Stimulated activated CD8-positive, alpha-beta memory T cell treated with anti-CD3 and anti-CD28 coated beads, Interleukin-15, amount 100 ng/mL, for 48 hours (primary cell): ENCODE data around the gene TSGA10IP.

Experiments
- DNase-seq, 2 donors: peaks; one replicate each; pipeline ENCODE4 v3.0.0-alpha.2; 2020; ENCODE audit warnings: low read depth in 2 of 2

TSGA10IP gene

DNA sequence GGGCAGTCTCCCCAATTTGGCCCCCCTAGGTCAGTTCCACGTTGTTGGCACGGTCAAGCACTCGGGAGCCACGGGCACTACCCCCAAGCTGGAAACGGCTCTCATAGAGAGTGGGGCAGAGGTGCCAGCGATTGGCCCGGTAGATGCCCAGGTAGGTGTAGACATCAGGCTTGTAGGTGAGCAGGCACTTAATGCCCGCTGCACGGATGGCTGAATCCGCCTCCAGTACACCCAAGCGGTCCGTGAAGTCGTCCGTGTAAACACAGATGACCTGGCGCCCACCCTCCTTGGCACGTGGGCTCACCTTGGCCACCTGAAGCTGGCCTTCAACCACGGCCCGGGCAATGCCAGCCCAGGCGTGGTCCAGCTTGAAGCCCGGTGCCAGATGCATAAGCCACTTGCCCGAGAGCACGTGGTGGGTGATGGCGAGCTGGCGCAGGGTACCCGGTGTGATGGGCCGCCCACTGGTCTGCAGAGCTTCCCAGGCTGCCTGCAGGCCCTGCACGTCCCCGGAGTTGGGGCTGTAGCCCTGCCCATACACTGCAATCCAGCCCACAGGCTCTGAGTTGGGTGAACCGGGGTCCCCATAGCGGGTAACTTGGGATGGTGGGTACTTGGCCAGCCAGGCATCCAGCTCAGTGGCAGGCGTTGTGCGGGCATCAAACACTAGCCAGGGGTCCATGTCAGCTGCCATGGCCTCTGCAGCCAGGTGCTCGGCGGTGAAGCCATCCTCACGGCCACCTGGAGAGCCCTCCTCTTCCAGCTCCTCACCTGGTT is 27.7 kb upstream of the TSGA10IP start:
- no peak for DNase-seq

DNA sequence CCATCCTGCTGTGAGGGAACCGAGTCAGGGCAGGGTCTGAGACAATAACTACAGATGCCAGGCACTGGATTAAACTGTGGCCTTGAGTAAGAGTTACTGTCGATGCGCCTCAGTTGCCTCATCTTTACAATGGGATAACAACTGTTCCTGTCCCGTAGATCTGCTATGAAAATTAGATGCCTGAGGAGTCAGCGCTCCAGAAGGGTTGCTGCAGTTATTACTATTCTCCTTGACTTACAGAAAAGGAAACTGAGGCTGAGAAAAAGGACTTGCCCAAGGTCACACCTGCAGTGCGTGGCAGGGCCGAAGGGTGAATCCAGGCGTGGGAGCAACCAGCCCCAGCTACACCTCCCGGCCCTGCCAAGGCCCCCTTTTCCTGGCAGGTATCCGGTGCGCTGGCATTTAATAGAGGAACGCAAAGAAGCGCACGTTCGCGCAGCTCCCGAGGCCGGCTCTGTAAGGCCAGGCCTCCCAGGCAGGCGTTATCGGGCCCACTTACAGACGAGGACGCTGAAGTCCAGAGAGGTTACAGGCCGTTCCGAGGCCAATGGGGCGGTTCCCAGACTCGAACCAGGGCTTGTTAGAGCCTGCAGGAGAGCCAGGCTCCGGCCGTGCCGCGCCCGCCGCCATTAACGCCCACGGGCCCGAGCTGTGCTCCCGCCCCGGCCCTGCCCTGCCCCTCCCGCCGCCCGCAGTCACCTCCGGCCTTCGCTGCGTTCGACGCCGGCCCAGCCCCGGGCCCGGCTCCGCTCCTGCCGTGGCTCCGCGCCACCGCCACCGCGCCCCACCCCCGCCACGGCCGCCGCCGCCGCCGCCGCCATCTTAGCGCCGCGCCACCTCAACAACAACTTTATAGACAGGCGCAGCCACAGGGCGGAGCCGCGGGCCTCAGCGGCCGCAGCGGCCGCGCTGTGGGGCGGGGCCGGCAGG is 26.8 kb upstream of the TSGA10IP start, which contains the start of gene C11orf68:
Gene C11orf68 (minus strand): TSS at position 852 of the 930 bp plus-strand sequence. CDS start 31 bp downstream, at position 821.
- DNase-seq: no peak

DNA sequence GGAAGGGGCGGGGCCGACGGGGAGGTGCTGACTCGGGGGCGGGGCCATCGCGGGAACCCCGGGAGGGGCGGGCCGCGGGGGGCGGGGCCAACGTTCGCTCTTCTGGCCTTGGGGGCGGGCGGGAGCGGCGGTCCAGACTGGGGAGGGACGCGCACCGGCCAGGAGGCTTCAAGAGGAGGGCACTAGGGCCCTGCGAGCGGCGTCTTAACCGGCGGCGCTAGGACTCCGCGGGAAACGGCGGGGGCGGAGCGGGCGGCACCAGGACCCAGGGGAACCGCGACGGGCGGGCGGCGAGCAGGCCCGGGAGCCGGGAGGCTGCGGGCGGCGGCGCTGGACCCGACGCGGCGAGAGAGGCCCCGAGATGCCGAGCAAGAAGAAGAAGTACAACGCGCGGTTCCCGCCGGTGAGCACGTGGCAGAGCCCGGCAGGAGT is 26.1 kb upstream of the TSGA10IP start, which contains the start of gene DRAP1:
Gene DRAP1 (plus strand): TSS at position 286 of the 432 bp plus-strand sequence. CDS start 76 bp downstream, at position 362.
- peak; percentile 97 to 99 for DNase-seq

DNA sequence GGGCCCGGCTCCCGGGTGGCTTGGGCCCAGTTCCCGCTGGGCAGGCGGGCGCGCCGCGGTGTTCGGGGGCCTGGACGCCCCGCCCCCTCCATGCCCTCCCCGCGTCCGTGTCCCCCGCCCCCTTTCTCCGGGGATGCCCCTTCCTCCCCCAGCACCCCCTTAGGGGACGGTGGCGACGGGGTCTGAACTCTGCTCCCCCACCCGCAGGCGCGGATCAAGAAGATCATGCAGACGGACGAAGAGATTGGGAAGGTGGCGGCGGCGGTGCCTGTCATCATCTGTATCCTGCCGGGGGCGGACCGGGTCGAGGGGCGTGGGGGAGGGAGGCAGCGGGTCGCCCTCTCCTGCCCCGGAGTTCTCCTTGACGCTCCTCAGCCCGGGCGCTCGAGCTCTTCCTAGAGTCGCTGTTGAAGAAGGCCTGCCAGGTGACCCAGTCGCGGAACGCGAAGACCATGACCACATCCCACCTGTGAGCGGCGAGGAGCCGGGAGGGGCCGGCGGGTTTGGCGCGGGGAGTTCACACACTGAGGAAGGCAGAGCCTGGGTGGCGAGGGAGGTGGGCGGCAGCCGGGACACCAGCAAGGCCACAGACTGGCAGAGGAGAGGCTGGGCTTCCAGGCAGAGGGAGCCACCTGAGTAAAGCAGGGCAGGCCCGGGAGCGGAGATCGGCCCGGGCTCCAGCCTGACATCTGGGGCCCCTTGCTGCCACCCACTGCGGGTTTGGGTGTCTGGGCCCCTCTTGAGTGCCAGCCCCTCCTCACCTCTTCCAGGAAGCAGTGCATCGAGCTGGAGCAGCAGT is 25.5 kb upstream of the TSGA10IP start:
- DNase-seq: peak; percentile 35 to 42

DNA sequence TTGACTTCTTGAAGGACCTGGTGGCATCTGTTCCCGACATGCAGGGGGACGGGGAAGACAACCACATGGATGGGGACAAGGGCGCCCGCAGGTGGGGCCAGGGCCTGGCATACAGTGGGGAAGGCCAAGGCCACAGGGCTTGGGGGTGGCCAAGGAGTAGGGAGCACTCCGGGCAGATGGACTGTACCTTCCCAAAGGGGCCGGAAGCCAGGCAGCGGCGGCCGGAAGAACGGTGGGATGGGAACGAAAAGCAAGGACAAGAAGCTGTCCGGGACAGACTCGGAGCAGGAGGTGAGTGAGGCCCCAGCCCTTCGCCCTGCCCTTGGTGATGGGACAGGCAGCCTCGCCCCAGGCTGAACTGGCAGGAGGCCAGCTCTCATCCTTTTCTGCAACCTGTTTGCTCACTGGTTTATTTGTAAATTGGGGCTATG is 24.9 kb upstream of the TSGA10IP start:
- no peak for DNase-seq

DNA sequence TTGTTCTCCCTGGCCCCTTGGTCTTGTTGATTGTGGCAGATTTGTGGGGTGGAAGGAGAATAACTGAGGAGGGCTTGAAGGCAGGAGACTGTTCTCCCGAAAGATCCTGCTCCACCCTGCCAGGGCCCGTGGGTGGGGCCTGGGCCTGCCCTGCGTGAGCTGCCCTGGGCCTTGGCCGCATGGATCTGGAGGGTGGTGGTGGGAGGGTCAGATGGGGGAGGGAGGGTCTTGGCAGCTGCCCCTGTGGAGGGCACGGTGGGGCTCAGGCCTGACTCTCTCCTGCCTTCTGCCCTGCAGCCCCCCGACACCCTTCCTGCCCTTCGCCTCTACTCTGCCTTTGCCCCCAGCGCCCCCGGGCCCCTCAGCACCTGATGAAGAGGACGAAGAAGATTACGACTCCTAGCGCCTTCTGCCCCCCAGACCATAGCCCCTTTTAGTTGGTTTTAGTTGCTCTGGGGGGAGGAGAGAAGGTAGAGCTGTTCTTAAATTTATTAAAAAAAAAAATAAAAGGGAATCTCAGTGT is 24.2 kb upstream of the TSGA10IP start:
- no peak for DNase-seq

DNA sequence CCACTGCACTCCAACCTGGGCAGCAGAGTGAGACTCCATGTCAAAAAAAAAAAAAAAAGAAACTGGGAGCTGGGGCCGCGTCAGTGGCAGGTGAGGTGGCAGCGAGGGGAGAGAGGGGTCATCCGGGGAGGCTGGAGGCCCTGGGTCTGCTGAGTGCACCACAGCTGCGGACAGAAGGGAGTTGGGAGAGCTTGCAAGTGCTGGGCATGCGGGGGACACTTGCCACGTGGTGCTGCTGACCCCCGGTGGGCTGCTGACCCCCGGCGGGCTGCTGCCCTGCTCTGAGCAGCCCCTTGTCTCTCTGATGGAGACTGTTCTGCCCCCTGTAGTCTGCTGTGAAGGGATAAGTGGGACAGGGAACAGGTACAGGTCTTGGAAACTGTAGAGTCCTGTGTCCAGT is 23.4 kb upstream of the TSGA10IP start:
- DNase-seq: no peak

DNA sequence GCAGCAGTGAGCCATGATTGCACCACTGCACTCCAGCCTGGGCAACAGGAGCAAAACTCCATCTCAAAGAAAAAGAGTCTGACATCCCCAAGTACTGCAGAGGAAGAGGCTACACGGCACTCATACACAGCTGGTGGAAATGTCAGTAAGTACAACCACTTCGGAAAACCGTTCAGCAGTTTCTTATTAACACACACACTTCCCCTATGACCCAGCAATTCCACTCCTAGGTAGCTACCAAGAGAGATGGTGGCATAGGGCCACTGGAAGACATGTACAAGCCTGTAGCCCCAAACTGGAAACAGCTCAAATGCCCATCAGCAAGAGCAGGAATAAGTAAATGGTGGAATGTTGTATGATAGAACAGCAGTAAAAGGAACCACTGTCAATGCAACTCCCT is 22.7 kb upstream of the TSGA10IP start:
- no peak for DNase-seq

DNA sequence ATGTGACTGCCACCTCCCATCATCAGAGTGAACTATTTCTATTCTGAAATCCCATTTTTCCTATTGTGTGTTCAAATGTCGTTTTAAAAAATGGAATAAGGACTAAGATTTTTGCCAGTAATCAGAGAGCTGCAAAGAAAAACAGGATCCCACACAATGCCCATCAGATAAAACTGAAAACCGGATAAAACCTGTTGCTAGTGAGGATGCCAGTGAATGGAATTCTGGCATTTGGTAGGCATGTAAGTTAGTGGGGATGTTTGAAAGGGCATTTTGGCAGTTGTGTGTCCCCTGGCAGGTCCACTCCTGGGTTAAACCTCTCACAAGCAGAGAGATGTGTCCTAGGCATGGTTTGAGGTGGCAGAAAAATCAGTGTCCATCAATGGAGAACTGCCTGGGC is 19.9 kb upstream of the TSGA10IP start:
- DNase-seq: no peak

DNA sequence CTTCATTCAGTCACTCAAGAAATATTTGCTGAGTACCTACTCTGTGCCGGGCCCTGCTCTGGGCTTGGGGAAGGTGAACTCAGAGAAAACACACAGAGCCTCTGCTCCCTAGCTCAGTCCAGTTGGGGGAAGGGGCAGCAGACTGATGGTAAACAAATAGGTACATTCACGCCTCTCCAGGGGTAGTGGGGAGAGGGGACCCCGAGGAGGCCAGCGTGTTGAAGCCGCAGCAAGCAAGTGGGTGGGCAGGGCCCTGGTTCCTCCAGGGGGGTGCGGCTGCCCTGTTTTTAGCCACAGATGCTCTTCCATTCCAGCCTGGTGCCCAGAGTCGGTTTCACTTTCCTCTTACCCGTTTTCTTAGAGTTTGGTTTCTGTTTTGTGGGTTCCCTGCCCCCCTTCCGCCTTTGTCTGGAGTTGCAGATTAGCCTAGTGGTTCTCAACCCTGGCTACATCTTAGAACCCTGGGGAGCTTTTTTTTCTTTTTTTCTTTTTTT is 17.3 kb upstream of the TSGA10IP start:
- peak; percentile 59 for DNase-seq

DNA sequence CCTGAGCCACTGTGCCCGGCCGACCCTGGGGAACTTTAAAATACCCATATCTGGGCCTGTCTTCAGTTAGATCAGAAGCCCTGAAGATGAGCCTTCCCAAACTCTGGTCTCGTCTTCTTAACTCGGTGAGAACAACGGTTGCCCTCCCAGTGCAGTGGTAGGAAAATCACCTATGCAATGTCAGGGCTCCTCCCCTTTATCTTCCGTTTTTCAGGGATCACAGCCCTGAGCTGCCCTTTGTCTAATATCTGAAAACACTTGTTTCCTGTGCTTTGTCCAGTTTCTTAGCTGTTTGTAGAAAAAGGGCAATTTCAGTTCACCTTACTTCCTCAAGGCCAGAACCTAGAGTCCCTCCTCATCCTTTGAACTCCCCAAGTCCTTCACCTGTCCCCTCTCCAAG is 16.6 kb upstream of the TSGA10IP start:
- DNase-seq: no peak

DNA sequence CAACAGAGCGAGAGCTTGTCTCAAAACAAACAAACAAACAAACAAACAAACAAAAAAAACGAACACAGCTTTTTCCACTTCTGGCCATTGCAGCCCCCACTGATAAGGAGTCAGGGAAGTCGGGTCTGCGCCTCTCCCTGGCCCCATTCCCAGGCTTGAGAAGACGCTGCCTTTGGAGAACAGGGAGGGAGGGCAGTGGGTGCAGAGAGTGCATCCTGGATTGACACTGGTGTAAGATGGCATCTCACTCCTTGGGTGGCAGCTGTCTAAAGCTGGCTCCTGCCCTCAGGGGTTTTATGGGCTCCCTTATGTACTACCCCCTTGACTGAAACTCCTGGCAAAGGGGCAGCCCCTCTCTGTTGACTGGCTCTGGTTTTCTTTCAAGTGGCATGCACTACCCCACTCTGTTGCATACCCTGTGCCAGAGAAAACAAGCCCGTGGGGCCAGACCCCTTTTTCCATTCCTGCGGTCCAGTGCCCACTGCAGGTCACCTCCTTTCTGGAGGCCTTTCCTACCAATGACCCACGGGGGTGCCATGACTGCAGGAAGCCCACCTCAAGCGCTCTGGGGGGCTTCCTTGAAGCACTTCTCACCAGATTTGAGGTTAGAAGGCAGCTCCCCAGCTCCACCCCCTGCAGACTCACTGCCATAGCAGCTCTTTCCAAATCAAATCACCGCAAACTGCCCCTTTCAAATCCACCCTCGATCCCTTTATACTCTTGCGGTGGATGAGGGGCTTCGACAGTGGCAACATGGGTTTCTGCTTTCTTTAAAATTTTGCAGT is 13.3 kb upstream of the TSGA10IP start:
- no peak for DNase-seq

DNA sequence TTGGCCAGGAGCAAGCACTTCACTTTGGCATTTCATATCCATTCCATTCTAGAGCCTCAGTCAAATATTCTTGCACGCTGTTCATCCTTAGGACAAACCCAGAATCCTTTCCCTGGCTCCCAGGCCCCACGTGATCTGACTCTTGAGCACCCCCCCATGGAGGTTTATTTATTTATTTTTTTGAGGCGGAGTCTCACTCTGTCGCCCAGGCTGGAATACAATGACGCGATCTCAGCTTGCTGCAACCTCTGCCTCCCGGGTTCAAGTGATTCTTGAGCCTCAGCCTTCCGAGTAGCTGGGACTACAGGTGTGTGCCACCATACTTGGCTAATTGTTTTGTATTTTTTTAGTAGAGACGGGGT is 12.7 kb upstream of the TSGA10IP start:
- no peak for DNase-seq

DNA sequence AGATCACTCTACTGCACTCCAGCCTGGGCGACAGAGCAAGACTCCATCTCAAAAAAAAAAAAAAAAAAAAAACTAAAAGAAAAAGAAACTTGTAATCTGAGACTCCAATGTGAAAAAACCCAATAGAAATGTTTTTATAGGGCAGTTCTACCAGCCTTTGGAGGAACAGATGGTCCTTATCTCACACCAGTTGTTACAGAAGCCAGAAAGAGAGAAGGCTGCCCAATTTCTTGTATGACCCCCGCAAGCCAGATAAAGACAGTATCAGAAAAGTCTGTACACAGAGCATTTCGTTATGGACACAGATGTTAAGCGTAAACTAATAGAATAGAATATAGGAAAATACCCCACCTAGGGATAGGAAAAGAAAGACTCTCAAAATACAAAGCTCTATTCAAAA is 11.3 kb upstream of the TSGA10IP start:
- no peak for DNase-seq

DNA sequence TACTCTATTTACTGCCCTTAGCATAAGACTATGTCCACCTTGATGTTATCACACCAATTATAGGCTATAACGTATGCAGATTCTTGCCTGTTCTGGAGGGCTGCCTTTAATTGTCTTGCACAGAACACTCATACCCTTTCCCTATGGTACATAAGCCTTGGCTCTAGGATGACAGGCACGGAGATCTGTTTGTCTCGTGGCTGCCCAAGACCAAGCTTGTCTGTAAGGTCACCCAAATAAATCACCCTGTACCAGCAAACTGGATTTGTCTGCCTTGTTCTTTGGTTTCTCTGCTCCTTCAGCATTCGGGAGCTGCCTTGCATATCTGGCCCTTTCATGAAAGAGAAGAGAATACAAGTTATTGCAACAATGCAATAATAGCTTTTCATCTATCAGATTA is 7.5 kb upstream of the TSGA10IP start:
- DNase-seq: no peak

DNA sequence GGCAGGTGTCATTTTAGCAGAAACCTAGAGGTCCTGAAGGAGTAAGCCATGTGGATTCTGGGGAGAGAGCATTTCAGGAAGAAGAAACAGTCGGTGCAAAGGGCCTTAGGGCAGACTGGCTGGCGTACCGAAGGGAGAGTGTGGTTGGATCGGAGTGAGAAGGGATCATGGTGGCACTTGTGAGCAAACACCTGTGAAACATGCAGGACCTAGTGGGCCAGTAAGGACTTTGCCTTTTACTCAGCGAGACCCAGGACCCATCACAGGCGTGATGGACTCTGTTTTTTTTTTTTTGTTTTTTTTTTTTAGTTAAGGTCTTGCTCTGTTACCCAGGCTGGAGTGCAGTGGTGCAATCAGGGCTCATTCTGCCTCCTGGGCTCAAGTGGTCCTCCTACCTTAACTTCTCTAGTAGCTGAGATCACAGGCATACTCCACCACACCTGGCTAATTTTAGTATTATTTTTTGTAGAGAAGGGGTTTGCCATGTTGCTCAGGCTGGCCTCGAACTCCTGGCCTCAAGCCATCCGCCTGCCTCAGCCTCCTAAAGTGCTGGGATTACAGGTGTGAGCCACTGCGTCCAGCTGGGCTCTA is 3.5 kb upstream of the TSGA10IP start:
- no peak for DNase-seq

DNA sequence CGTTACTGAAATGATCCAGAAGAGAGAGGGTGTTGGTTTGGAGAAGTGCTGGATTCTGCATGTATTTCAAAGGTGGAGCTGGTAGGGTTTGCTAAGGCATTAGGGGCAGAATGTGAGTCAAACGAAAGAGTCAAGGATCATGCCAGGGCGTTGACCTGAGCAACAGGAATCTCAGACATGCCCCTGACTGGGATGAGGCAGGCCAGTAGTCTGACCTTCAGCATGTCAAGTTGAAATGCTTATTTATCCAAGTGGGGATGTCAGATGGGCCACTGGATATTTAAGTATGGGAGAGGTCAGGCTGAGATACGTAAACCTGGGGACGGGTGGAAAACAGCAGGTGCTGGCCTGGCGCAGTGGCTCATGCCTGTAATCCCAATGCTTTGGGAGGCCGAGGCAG is 2.7 kb upstream of the TSGA10IP start:
- DNase-seq: no peak

DNA sequence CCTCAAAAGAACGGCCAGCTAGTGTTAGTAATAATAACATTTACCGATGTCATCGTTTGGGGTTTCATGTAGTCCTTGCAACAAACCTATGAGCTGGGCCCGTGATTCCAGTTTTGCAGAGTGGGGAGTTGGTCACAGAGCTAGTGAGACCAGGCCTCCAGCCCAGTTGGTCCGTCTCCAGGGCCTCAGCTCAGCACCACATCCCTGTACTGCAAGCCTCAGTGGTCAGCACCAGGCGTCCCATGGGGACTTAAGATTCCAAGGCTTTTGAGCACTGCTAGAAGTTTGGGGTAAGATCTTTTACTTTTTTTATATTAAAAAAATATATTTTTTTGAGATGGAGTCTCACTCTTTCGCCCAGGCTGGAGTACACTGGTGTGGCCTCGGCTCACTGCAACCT is 1.1 kb upstream of the TSGA10IP start:
- DNase-seq: no peak

DNA sequence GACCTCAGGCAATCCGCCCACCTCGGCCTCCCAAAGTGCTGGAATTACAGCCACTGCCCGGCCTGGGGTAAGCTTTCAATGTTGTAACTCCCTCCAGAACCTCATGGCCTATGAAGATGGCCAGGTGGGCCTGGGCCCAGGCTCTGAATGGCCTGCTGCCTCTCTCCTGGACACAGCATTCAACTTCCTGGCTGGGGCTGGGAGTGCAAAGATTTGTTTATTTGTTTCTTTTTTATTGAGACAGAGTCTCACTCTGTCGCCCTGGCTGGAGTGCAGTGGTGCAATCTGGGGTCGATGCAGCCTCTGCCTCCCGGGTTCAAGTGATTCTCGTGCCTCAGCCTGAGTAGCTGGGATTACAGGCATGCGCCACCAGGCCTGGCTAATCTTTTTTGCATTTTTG is 513 bp upstream of the TSGA10IP start:
- DNase-seq: no peak

DNA sequence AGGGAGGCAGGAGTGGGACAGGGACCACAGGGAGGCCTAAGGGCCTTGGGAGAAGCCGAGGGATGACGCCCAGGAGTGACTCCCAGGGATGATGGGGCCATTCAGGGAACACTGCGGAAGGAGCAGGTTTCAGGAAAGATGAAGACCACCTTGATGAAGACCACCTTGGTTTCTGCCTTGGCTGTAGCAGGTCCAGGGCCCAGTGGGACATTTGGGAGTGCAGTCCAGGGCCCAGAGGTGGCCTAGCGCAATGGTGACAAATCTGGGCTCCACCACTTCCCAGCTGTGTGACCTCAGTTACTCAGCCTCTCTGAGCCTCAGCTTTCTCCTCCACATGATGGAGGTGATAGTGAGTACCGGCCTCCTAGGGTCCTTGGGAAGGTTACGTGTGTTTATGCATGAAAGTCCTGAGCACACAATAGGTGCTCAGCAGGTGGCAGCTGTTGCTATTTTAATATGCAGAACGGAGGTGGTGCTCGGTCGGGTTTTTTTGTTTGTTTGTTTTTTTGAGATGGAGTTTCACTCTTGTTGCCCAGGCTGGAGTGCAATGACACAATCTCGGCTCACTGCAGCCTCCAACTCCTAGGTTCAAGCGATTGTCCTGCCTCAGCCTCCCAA is 770 bp downstream of the TSGA10IP start:
- no peak for DNase-seq
